MM.1S (cell line): ENCODE results near the gene TCF21.

Experiments used
- DNase-seq: peaks from one replicate; pipeline ENCODE4 v3.0.0-alpha.2; 2015
- H2AFZ ChIP-seq: fragments of 300-600 bp; sonication (generic); 2 replicates; pipeline ENCODE4 v1.6.0; 2016; ENCODE audit warnings: antibody characterized with exemption, low read length
- H3F3A ChIP-seq: fragments of 300-600 bp; sonication (generic); 2 replicates; pipeline ENCODE4 v1.6.1; 2016; ENCODE audit warnings: mild to moderate bottlenecking, antibody characterized with exemption, low read length, moderate library complexity, mixed read lengths; ENCODE audit not compliant: insufficient read depth
- H3K27ac ChIP-seq: fragments of 300-600 bp; sonication (generic); 2 replicates; pipeline ENCODE4 v1.5.1; 2016; ENCODE audit warnings: mild to moderate bottlenecking, low read length
- H3K27me3 ChIP-seq: fragments of 300-600 bp; sonication (generic); replicated peaks from 2 replicates; pipeline ENCODE4 v1.6.0; 2016; ENCODE audit warnings: low read length; ENCODE audit not compliant: insufficient read depth
- H3K36me3 ChIP-seq: fragments of 300-600 bp; sonication (generic); replicated peaks from 2 replicates; pipeline ENCODE4 v1.6.1; 2016; ENCODE audit warnings: mild to moderate bottlenecking, low read length, mixed read lengths; ENCODE audit not compliant: insufficient read depth
- H3K4me1 ChIP-seq: fragments of 300-600 bp; sonication (generic); 2 replicates; pipeline ENCODE4 v1.6.1; 2016; ENCODE audit warnings: low read length, mixed read lengths
- H3K4me2 ChIP-seq: fragments of 300-600 bp; sonication (generic); 2 replicates; pipeline ENCODE4 v1.6.0; 2016; ENCODE audit warnings: low read depth, low read length
- H3K4me3 ChIP-seq: fragments of 300-600 bp; sonication (generic); 2 replicates; pipeline ENCODE4 v1.5.1; 2016; ENCODE audit warnings: low read length, mixed read lengths
- H3K79me2 ChIP-seq: fragments of 300-600 bp; sonication (generic); 2 replicates; pipeline ENCODE4 v1.6.1; 2016; ENCODE audit warnings: mixed run types, low read length, mixed read lengths
- H3K9ac ChIP-seq: fragments of 300-600 bp; sonication (generic); 2 replicates; pipeline ENCODE4 v1.6.1; 2016; ENCODE audit warnings: low read length, mixed read lengths
- H3K9me2 ChIP-seq: fragments of 300-600 bp; sonication (generic); replicated peaks from 2 replicates; pipeline ENCODE4 v1.6.1; 2016; ENCODE audit warnings: mild to moderate bottlenecking, low read length, mixed read lengths; ENCODE audit not compliant: insufficient read depth
- H3K9me3 ChIP-seq: fragments of 300-600 bp; sonication (generic); replicated peaks from 2 replicates; pipeline ENCODE4 v1.6.1; 2016; ENCODE audit warnings: mild to moderate bottlenecking, low read length, mixed read lengths; ENCODE audit not compliant: insufficient read depth
- H4K20me1 ChIP-seq: fragments of 300-600 bp; sonication (generic); 2 replicates; pipeline ENCODE4 v1.6.1; 2016; ENCODE audit warnings: mild to moderate bottlenecking, low read length, moderate library complexity, mixed read lengths; ENCODE audit not compliant: insufficient read depth
- CTCF ChIP-seq: fragments of 300-600 bp; sonication (generic); IDR thresholded peaks from 2 replicates; pipeline ENCODE4 v1.5.1; 2016; ENCODE audit warnings: antibody characterized with exemption, low read length, mixed read lengths
- EZH2 ChIP-seq: fragments of 300-600 bp; sonication (generic); optimal IDR thresholded peaks from 2 replicates; pipeline ENCODE3; 2017; ENCODE audit warnings: low read depth, mild to moderate bottlenecking, antibody characterized with exemption, low read length, mixed read lengths
- EZH2phosphoT487 ChIP-seq: fragments of 300-600 bp; sonication (generic); IDR thresholded peaks from 2 replicates; pipeline ENCODE4 v1.6.1; 2018; ENCODE audit warnings: antibody characterized with exemption, low read length

The TCF21 gene

GRCh38 chr6:133895573-133896343 is 6.8 kb downstream of the TCF21 start:
- Histone ChIP-seq H3K27me3 (peaks cover 16% of the 10 kb centered on the region), H3K27ac (no peak overlapping the region), H3K4me3 (no peak overlapping the region), H2AFZ (no peak overlapping the region), H3K9ac (no peak overlapping the region), H3K4me1 (no peaks in the 10 kb centered on the region), H4K20me1 (no peaks in the 10 kb centered on the region), H3K36me3 (no peaks in the 10 kb centered on the region), H3K9me2 (no peaks in the 10 kb centered on the region), H3K79me2 (no peaks in the 10 kb centered on the region), H3K4me2 (no peak overlapping the region), H3K9me3 (no peaks in the 10 kb centered on the region), H3F3A (no peaks in the 10 kb centered on the region)
- TF ChIP-seq EZH2 (no peak), EZH2phosphoT487 (no peak), CTCF (no peak)
- no peak for DNase-seq

- TF ChIP-seq EZH2phosphoT487 = no peak
- TF ChIP-seq EZH2 = no peak
- TF ChIP-seq CTCF = no peak
- Histone ChIP-seq H3K4me2 (no peak overlapping the region), H3F3A (no peaks in the 10 kb centered on the region), H2AFZ (no peak overlapping the region), H3K9ac (no peak overlapping the region), H3K79me2 (no peaks in the 10 kb centered on the region), H3K27ac (no peak overlapping the region), H3K36me3 (no peaks in the 10 kb centered on the region), H3K9me2 (no peaks in the 10 kb centered on the region), H3K4me1 (no peaks in the 10 kb centered on the region), H4K20me1 (no peaks in the 10 kb centered on the region), H3K27me3 (peaks cover 16% of the 10 kb centered on the region), H3K4me3 (no peak overlapping the region), H3K9me3 (no peaks in the 10 kb centered on the region)
- no peak for DNase-seq
Measured at GRCh38 chr6:133896344-133896721, 7.4 kb downstream of the TCF21 start.

- H3K27ac ChIP-seq = no peak overlapping the region
- H3K79me2 ChIP-seq = no peaks in the 10 kb centered on the region
- H4K20me1 ChIP-seq = no peaks in the 10 kb centered on the region
- H3K9ac ChIP-seq = no peak overlapping the region
- H3K36me3 ChIP-seq = no peaks in the 10 kb centered on the region
- no peak overlapping the region for H3K4me2 ChIP-seq
- H3K4me3 ChIP-seq = no peak overlapping the region
- H3K9me2 ChIP-seq = no peaks in the 10 kb centered on the region
- no peaks in the 10 kb centered on the region for H3K27me3 ChIP-seq
- no peak for DNase-seq
- H3K9me3 ChIP-seq = no peaks in the 10 kb centered on the region
- TF ChIP-seq CTCF (no peak), EZH2phosphoT487 (no peak), EZH2 (no peak)
- no peaks in the 10 kb centered on the region for H3F3A ChIP-seq
- no peaks in the 10 kb centered on the region for H3K4me1 ChIP-seq
- no peak overlapping the region for H2AFZ ChIP-seq
Measured at GRCh38 chr6:133898263-133898662, 9.3 kb downstream of the TCF21 start.
